Left forelimb (tissue), 1 donor: Measurements from ENCODE around the gene XPNPEP1.
"Not testable (repeated sequence)": the region's sequence is repeated elsewhere in the genome, so short reads cannot be mapped to it uniquely, and the experiment has no call there.

Experiments
- DNase-seq: peaks from one replicate; pipeline ENCODE4 v3.0.0-alpha.2; 2018; ENCODE audit warnings: low spot score

XPNPEP1 gene

GRCh38 chr10:109924087-109924486 lies 776 bp upstream of the XPNPEP1 start:
- DNase-seq: no peak

GRCh38 chr10:109922358-109922975 lies 844 bp downstream of the XPNPEP1 start:
- DNase-seq: no peak

GRCh38 chr10:109920016-109920415 lies 3.3 kb downstream of the XPNPEP1 start:
- no peak for DNase-seq

GRCh38 chr10:109919220-109919619 lies 4.1 kb downstream of the XPNPEP1 start:
- DNase-seq: no peak

GRCh38 chr10:109918707-109919106 lies 4.6 kb downstream of the XPNPEP1 start:
- DNase-seq: not testable (repeated sequence)

GRCh38 chr10:109915566-109915965 lies 7.7 kb downstream of the XPNPEP1 start:
- DNase-seq: no peak

GRCh38 chr10:109914966-109915365 lies 8.3 kb downstream of the XPNPEP1 start:
- DNase-seq: no peak

- no peak for DNase-seq
These were observed 9.9 kb downstream of the XPNPEP1 start for GRCh38 chr10:109913306-109913892.

GRCh38 chr10:109912335-109913281 lies 10.7 kb downstream of the XPNPEP1 start:
- DNase-seq: no peak

- DNase-seq: no peak
These were observed 11.4 kb downstream of the XPNPEP1 start for GRCh38 chr10:109911903-109912302.

- no peak for DNase-seq
These were observed 17.0 kb downstream of the XPNPEP1 start for GRCh38 chr10:109906316-109906715.

- DNase-seq: no peak
These were observed 18.9 kb downstream of the XPNPEP1 start for GRCh38 chr10:109904397-109904796.

- no peak for DNase-seq
These were observed 20.0 kb downstream of the XPNPEP1 start for GRCh38 chr10:109902992-109903947.

- DNase-seq: no peak
These were observed 23.7 kb downstream of the XPNPEP1 start for GRCh38 chr10:109899356-109900331.

GRCh38 chr10:109898666-109899355 lies 24.5 kb downstream of the XPNPEP1 start:
- DNase-seq: no peak

- DNase-seq: no peak
These were observed 25.3 kb downstream of the XPNPEP1 start for GRCh38 chr10:109898007-109898406.

- DNase-seq: no peak
These were observed 27.5 kb downstream of the XPNPEP1 start for GRCh38 chr10:109895848-109896247.

- DNase-seq: no peak
These were observed 28.1 kb downstream of the XPNPEP1 start for GRCh38 chr10:109895095-109895818.

GRCh38 chr10:109894516-109894915 lies 28.8 kb downstream of the XPNPEP1 start:
- DNase-seq: no peak
